Fibroblast of villous mesenchyme (primary cell): Measurements from ENCODE around the gene SIPA1L2. TPM values are rescaled to one million over a fixed set of nuclear protein-coding genes. Genes with fewer than 3 reads are reported as not detected.

ENCODE experiments used
- DNase-seq: peaks from one replicate; pipeline ENCODE4 v3.0.0-alpha.2; 2010; ENCODE audit warnings: low read depth
- H3K4me3 ChIP-seq: 2 replicates; pipeline ENCODE4 v1.5.1; 2011; ENCODE audit warnings: low read depth, mild to moderate bottlenecking, low read length
- total RNA-seq: library from RNA; depleted of rRNA; stranded (reverse); fragments of >200 nt; gene quantifications from 2 replicates; pipeline ENCODE4 v1.2.3, GENCODE V29; 2012
- TF ChIP-seq, protein P1 (sequence below): IDR thresholded peaks from 2 replicates; pipeline ENCODE4 v1.5.1; 2012; ENCODE audit warnings: low read depth, mild to moderate bottlenecking, low read length; ENCODE audit not compliant: insufficient read depth

SIPA1L2 gene
- total RNA-seq, 1 donor = 5.6 TPM

DNA sequence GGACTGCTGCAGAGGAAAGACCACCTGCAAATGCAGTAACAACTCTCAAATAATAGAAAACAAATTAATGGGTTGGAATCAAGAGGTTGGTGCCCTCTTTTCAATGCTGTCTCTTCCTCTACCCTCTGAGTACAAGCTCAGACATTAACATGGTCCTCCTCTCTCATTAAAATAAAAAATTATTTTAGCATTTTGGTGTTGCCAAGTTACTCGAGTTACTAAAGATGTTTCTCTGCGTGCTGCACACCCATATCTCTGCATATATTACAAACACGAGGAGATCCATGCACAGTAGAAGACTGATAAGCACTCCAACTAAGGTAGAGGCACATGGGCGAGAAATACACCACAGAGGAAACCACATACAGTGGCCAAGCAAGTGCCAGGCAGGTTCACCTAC is 21.5 kb downstream of the SIPA1L2 start:
- no peak overlapping the region for H3K4me3 ChIP-seq
- TF ChIP-seq, protein P1, sequence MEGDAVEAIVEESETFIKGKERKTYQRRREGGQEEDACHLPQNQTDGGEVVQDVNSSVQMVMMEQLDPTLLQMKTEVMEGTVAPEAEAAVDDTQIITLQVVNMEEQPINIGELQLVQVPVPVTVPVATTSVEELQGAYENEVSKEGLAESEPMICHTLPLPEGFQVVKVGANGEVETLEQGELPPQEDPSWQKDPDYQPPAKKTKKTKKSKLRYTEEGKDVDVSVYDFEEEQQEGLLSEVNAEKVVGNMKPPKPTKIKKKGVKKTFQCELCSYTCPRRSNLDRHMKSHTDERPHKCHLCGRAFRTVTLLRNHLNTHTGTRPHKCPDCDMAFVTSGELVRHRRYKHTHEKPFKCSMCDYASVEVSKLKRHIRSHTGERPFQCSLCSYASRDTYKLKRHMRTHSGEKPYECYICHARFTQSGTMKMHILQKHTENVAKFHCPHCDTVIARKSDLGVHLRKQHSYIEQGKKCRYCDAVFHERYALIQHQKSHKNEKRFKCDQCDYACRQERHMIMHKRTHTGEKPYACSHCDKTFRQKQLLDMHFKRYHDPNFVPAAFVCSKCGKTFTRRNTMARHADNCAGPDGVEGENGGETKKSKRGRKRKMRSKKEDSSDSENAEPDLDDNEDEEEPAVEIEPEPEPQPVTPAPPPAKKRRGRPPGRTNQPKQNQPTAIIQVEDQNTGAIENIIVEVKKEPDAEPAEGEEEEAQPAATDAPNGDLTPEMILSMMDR = no peak
- no peak for DNase-seq

DNA sequence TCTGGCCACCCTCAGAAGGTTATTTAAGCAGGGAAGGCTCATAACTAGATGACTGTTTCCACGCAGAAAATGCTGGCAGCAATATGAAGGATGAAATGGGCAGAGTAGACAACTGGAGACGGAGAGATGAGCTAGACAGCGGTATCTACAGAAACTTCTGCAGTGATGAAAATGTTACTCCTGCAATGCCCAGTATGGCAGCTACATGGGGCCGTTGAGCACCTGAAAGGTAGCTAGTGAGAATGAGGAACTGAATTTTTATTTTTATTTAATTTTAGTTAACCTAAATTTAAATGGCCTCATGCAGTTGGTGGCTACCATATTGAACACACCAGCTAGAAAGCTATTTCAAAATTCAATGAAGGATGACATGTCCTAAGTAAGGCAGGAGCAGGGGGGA is 27.3 kb downstream of the SIPA1L2 start:
- TF ChIP-seq, protein P1 = peak; percentile 25
- DNase-seq = no peak
- H3K4me3 ChIP-seq = no peak overlapping the region

DNA sequence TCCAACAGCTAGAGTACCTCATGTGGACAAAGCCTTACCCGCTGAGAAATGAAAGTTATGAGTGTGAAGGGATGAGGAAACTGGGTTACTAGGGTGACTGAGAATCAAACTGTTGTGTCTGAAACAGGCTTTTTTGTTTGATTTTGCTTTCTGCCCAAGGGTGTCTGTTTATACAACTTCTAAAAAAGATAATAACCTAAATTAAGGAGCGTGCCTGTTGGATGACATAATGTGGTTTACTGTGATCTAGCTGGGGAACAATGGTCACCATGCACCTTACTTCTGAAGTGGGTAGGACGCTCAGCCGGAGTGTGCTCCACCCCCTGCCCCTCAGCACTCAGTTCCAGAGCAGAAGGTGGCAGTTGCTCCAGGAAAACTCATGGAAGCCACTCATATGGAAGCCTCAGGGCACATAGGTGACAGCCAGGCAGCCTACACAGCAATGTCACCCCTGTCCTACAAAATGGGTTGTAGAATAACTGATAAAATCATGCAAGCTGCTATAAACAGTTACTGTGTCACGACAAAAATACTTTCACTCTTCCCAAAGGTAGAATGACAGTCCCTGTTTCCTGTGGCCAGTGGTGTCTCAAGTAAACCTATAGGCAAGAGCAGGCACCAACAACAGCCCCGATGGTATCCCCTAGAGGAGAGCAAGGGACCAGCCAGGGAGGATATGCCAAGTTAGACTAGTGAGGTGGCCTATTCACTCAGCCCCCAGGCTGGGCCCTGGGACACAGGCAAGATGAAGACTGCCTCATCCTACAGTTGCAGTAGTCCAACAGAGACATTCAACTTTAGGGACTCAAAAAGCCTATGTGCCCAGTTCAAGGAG is 29.3 kb downstream of the SIPA1L2 start:
- DNase-seq = no peak
- TF ChIP-seq, protein P1 = no peak
- H3K4me3 ChIP-seq = no peak overlapping the region

DNA sequence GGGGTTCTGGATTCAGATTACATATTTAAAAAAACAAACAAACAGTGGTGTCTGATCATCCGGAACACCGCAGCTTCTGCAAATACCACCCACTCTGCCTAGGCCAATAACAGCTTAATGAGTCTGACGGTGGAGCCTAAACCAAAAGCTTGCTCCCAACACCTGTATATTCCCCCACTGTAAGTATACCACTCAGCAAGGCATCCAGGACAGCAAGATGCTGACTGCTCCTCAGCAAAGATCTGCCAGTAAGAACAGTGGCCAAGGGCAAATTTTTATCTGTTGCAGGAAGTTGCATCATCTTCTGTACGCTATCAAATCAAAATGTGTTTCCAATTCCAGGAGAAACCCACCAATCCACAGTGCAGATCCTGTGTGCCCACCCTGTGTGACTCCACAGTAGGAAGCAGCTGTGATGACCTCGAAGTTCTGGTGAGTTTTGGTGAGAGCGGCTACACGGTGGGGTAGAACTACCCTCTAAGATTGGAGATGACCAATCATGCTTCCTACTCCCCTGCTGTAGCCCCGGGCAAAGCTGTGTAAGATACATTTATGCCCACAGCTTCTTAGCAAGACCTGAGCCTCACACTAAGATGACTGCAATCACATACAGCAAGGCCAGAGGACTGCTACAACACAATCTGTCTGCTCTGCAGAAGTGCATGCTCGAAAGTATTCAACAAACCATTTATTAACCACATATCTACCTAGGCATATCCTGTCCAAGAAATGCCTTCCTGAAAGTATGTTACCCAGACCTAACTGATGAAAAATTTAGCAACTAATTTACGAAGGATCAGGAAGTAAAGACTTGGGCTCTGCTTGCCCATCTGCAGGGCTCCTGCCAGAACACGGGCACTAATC is 30.5 kb downstream of the SIPA1L2 start:
- TF ChIP-seq, protein P1 = no peak
- H3K4me3 ChIP-seq = no peak overlapping the region
- DNase-seq = peak; percentile 30

DNA sequence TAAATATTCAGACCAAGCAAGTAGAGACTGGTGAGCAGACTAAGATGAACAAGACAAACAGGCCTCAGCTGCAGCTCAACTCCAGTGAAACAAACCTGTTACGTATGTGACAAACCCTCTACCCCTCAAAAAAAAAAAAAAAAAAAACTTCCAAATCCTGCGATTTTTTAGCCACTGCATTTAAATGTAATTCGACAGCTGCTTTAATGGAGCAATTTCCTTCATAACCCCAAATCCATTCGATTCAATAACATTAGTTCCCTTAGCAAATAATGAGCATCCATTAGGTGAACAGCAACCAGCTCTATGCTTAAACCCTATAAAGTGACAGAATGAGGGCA is 31.1 kb downstream of the SIPA1L2 start:
- TF ChIP-seq, protein P1 = no peak

DNA sequence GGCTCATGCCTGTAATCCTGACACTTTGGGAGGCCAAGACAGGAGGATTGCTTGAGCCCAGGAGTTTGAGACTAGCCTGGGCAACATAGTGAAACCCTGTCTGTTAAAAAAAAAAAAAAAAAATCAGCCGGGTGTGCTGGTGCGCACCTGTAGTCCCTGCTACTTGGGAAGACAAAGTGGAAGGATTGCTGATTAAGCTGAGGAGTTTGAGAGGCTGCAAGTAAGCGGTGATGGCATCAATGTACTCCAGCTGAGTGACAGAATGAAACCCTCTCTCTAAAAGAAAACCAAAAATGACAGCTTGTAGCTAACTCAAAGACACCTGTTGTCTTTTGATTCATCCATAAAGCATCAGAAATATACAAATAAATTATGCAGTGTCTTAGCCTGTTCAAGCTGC is 31.8 kb downstream of the SIPA1L2 start:
- TF ChIP-seq, protein P1 = no peak
- no peak overlapping the region for H3K4me3 ChIP-seq
- no peak for DNase-seq

More for the DNA sequence above, 31.1 kb downstream of the SIPA1L2 start:
- DNase-seq = no peak
- H3K4me3 ChIP-seq = no peak overlapping the region
